RPMI8226 (cell line): Measurements from ENCODE around the gene SURF2.
"Not testable (repeated sequence)": the region's sequence is repeated elsewhere in the genome, so short reads cannot be mapped to it uniquely, and the experiment has no call there.

Experiments used
- DNase-seq: peaks from one replicate; pipeline ENCODE4 v3.0.0-alpha.2; 2015

SURF2 gene

DNA sequence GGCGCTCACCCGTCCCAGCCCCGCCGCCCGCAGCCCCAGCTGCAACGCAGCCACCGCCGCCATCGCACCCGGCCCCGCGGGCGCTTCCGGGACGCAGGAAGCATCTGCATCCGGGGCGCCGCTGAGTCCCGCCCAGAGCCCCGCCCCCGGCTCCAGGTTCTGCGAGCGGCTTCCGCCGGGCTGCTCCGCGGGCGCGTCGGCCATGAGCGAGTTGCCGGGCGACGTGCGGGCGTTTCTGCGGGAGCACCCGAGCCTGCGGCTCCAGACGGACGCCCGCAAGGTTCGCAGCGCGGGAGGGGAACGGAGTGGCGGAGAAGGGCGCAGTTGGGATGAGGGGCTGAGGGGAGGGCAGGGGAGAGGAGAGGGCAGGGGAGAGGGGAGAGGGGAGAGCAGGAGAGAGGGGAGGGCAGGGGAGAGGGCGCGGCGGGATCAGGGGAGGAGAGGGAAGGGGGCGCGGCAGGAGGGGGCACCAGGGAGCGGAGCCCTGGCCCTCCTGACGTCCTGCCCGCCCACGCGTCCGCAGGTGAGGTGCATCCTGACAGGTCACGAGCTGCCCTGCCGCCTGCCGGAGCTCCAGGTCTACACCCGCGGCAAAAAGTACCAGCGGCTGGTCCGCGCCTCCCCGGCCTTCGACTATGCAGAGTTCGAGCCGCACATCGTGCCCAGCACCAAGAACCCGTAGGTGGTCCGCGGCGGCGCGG lies at the start of gene SURF2, which contains the start of gene SURF1:
SURF2 (plus strand) TSS at position 160 of the 701 bp plus-strand sequence; CDS start at position 203, 43 bp downstream.
SURF1 (minus strand) TSS at position 97 of the 701 bp plus-strand sequence; CDS start at position 63, 34 bp downstream.
- peak; percentile 95 for DNase-seq

DNA sequence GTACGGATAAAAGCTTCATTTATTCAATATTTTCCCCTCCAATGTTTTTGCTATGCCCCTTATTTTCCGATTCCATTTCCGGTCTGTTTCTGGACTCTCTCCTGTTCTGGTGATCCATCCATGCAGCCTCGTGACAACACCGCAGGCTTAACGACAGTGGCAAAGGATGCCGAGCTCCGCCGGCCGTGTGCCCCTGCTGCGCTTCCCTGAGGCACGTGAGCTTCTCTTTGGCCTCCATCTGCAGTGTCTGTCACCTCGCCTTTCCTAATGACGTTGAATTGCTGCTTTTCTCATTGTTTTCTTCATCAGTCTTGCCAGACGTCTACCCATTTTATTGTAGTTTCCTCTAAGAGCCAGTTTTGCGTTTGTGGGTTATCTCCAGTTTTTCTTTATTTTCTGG lies 49.0 kb upstream of the SURF2 start:
- DNase-seq = no peak

DNA sequence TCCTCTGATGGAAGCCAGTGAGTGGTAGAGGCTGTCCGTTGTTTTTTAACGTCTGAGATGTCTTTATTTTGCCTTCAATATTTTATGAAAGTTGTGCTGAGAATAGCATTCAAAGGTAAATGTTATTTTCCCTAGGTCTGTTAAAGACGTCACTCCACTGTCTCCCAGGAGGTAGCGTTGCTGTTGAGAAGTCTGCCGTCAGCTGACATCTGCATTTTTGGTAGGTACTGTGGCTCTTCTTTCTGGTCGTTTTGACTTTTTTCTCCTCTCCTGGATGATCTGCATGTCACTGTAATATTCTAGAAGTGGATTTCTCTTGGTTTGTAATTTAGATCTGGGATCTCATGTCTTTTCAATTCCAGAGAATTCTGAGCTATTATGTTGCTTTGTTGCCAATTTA lies 46.7 kb upstream of the SURF2 start:
- DNase-seq = no peak

DNA sequence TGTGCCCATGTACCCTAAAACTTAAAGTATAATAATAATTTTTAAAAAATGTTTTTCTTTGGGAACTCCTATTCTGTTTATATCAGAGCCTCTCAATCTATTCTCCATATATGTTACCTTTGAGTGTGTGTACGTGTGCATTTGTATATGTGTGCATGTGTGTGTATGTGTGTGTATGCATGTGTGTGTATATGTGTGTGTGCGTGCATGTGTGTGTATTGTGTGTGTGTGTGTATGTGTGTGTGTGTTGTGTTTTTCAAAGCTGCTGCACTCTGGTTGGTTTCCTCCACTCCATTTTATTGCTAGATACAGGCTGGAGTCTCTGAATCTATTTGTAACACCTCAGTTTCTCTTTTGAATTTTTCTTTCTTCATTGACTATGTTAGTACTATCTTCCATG lies 40.4 kb upstream of the SURF2 start:
- DNase-seq = no peak

DNA sequence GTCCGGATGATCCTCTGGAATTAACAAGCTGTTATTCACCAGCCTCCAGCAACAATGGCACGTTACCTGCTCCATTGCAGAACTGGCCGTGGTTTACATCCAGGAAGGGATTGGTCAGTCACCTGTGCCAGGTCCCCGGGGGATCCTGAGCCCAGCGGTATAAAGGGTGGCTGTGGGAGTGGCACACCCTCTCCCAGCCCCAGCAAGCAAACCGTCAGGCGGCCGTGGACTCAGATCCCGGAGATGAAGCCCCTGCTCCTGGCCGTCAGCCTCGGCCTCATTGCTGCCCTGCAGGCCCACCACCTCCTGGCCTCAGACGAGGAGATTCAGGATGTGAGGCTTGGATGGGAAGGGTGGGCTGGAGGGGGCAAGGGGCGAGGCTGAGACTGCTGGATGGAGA lies 38.8 kb upstream of the SURF2 start:
- not testable (repeated sequence) for DNase-seq

DNA sequence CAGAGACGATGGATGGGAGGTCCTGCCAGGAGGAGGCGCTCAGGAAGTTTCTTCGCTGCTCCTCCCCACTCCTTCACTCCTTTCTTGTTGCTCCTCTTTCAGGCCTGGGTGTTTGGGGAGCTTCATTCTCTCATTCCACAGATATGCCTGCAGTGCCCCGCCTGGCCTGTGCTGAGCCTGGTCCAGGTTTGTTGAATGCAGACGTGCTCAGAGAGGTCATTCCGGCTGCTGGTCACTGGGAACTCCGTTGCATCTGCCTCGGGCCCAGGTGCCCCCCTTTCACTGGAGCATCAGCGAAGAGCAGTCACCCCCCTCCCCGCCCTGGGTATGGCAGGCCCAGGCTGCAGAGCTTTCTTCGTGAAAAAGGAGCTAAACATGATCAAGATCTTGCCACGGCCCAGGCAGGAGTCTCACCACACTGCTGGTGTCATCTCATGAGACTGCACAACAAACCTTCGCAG lies 35.9 kb upstream of the SURF2 start:
- peak; percentile 18 for DNase-seq

DNA sequence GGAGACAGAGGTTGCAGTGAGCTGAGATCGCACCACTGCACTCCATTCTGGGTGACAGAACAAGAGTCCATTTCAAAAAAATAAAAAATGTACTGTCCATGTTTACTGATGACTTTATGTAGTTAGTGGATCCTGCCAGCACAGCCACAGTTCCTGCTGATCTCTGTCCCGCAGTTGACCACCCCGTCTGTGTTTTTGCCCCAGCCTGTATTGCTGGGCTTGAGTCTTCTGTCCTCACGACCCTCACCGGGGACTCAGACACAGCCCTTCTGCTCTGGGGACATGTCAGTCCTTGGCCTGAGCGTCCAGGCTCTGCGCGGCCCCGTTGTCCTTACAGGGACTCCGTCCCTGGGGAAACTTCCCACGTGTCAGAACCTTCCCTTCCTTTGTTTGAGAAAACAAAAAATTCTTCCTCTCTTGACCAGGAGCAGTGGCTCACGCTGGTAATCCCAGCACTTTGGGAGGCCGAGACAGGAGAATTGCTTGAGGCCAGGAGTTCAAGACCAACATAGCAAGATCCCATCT lies 34.9 kb upstream of the SURF2 start:
- no peak for DNase-seq

DNA sequence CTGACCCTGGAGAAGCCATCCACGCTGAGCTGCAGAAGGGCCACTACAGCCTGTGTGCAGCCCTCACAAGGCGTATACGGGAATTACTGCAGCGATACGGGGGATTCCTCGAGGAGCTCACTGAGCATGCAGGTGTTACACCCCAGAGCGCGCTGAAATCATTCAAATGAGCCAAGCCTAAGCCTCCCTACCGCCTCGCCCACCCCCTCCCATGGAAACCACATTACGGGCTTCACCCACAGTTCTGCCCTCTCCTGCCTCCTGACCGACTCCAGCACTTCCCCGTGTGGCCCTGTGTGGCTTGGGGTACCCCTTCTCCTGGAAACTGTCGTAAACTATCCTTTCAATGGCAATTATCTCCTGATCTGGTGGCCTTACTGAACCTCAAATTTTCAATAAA lies 33.6 kb upstream of the SURF2 start:
- no peak for DNase-seq

DNA sequence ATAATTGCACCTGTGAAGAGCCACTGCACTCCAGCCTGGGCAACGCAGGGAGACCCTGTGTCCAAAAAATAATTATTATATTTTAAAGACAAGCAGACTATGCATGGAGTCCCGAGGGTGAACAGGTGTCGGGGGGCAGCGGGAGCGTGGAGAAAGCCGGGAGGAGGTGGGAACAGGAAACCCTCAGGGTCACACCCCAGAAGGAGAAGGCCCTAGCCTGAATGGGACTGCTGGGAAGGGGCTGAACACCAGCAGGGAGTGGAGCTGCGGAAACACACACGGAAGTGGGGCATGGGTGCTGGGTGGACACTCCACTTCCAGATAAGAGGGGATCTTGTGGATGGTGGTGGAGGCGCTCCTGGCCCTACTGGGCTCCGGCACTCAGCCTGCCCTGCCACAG lies 33.1 kb upstream of the SURF2 start:
- DNase-seq = no peak

DNA sequence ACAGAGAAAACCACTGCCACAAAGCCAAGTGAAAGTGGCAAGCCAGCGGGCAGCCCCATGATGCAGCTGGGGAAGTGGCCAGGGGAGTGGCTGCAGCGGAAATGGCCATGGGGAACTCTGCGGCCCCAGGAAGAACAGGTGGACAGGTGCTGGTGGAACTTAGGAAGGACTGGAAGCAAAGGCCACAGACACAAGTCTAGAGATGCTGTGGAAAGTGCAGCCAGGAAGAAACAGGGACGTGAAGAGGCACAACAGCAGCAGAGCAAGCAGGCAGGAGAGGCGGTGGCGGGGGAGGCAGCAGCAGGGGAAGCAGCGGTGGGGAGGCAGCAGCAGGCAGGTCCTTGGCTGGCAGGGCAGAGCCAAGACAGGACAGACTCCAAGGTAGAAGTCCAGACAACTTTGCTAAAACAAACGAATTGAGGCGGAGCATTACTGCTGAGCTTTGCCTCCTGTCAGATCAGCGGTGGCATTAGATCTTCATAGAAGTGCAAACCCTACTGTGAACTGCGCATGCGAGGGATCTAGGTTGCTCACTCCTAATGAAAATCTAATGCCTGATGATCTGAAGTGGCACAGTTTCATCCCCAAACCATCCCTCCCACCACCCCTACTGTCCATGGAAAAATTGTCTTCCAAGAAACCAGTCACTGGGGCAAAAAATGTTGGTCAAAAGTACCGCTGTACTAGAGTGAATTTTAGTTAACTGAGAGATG lies 32.2 kb upstream of the SURF2 start:
- DNase-seq = peak; percentile 22

DNA sequence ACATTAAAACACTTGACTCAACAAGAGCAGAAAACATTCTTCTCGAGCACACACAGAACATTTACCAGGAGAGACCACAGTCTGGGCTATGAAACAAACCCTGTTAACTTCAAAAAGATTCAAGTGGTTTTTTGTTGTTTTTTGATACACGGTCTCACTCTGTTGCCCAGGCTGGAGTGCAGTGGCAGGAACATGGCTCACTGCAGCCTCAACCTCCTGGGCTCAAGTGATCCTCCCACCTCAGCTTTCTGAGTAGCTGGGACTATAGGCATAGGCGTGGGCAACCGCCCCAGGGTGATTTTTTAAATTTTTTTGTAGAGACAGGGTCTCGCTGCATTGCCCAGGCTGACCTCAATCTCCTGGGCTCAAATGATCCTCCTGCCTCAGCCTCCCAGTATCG lies 29.3 kb upstream of the SURF2 start:
- not testable (repeated sequence) for DNase-seq

DNA sequence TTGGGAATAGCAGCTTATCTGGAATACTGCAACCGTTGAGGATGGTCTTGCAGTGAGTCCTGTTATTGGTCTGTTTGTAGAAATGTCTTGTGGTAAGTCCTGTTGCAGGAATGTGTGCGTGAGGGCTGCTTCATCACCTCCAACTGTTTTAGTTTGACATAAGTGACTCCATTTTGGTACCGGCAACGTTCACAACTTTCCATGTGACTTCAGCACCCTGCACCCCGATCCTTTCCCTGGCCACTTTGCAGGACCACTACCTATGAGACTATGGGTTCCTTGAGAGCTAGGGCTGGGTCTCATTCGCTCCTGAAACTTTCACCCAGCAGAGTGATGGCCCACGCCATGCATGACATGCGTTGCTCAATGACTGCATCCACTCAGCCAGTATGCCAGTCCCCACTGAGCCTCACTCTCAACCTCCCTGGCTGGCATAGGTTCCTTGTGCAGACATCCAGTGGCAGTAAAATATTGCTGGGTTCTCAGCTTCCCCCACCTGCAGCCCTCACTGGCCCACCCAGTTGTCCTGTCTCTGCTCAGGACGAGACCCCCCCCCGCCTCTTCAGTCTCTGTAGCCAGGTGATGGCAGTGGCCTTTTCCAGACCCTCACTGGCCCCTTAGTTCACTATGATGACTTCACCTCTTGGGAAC lies 28.4 kb upstream of the SURF2 start:
- no peak for DNase-seq

DNA sequence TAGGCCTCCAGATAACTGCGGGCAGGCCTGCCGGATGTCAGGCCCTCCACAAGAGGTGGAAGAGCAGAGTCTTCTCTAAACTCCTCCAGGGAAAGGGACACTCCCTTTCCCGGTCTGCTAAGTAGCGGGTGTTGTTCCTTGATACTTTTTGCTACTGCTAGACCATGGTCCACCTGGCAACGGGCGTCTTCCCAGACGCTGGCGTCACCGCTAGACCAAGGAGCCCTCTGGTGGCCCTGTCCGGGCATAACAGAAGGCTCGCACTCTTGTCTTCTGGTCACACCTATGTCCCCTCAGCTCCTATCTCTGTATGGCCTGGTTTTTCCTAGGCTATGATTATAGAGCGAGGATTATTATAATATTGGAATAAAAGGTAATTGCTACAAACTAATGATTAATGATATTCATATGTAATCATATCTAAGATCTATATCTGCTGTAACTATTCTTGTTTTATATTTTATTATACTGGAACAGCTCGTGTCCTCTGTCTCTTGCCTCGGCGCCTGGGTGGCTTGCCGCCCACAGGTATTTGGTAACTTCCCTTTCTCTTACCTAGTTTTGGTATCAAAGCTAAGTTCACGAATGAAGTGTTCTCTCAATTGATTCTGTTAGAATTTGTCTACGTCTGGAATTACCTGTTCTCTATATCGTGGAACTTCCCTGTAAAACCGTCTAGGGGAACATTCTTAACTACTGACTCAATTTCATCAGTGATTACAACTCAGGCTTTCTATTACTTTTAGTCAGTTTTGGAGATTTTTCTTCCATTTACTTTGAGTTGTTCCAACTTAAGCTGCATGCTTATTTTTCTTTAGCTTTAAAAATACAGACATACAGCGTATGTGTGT lies 26.8 kb upstream of the SURF2 start:
- DNase-seq = peak; percentile 24

DNA sequence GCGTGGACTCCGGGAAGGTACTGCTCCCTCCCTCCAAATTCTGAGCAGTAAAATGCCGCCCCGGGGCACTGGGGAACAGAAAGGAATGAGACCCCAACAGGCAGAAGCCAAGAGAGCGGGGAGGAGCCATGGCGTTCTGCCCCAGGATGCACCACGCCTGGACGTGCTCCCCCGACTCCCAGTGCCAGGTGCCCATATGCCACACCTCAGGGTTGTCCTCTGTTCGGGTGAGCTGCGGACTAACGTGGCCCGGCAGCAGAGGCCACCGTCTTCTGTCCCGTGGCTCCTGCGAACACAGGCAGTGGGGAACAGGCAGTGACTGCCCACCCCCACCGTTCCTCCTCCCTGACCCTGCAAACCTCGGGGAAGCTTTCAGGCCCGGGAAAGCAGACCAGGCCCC lies 25.1 kb upstream of the SURF2 start:
- no peak for DNase-seq

DNA sequence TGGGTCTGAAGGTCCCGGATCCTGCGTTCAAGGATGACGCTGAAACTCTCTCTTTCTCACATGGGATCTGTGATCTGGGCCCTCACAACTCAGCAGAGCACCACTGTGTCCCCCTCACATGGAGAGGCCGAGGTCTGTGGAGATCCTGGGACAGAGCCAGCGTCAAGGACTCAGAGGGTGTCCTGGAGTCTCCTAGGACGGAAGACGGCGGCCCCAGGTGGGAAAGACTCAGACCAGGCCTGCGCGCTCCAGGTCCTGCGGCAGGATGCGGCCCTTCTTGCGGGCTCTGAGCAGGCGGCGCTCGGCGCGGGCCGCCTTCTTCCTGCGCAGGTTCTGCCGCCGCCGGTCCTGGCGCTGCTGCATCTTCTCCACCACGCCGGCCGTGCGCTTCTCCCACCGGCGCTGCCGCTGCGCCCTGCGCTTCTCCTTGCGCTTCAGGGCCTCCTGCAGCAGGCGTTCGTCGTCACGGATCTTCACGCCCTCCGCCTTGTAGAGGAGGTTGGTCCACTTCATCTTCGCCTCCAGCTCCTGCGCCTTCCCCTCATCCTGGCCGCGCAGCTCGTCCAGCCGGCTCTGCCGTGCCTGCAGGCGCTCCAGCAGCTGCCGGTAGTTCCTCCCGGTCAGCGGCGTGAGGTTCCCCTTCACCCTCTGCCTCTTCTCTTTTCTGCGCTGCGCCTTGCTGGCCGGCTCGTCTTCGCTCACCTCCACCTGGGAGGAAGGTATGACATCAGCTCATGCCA lies 24.5 kb upstream of the SURF2 start:
- no peak for DNase-seq

DNA sequence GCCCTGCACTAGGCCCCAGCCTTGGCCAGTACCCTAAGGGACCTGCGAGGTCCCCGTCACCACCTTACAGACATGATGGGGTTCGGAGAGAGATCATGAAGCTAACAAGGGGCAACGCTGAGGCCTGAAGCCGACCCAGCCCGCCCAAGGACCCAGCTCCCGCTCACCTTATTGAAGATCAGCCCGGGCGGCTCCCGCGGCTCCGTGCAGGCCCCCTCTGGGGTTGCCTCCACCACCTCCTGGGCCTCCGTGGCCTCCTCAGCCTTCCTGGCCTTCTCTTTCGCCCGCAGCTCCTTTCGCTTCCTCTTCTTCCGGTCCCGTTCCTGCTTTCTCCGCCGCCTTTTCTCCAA lies 24.0 kb upstream of the SURF2 start:
- DNase-seq = no peak

DNA sequence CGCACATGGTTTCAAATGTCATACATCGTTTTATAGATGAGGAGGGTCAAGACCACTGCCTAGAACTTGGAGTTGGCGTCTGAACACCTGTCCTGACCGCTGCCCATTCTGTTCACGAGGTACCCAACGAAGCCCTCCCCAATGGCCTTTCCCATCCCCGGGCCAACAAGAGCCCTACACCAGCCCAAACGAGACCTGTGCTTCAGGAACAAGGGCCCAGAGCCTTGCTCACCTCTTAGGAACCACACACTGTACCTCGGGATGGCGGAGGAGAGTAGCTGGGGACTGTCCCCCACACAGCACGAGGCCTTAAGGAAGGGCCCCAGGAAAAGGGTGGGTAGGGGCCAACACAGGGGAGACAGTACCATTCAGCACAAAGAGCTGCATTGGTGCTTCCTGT lies 23.3 kb upstream of the SURF2 start:
- DNase-seq = no peak

DNA sequence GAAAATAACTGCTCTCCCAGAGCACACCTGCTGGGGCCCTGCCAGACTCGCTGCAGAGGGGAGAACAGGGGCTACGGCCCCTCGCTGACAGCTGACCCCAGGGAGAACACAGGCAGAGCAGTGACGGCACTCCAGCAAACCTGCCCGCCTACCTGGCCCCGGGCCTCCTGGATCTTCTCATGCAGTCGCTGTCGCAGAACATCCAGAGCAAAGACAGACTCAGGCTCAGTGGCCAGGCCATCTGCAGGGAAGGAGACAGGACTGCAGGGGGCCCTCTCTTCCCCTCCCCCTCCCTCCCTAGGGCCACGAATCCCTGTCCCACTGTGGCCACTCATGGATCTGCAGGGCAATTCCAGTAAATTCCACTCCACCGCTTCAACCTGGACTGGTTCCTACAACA lies 22.8 kb upstream of the SURF2 start:
- DNase-seq = no peak

DNA sequence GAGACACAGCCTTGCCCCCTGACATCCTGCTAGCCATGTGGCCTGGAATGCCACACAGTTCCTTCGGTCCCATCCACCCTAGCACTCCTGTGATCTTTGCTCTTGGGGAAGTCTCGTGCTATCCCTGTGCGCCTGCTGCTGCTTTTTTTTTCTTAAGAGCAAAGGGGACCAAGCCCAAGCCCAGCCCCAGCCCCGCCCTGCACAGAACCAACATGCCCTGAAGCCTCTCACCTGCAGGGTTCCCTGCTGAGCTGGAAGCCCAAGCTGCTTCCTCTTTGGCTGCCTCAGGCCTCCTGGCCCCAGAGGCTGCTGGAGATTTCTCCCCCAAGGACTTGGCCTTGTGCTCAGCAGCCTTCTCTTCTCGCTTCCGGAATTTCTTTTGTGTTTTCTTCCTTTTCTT lies 22.2 kb upstream of the SURF2 start:
- no peak for DNase-seq

DNA sequence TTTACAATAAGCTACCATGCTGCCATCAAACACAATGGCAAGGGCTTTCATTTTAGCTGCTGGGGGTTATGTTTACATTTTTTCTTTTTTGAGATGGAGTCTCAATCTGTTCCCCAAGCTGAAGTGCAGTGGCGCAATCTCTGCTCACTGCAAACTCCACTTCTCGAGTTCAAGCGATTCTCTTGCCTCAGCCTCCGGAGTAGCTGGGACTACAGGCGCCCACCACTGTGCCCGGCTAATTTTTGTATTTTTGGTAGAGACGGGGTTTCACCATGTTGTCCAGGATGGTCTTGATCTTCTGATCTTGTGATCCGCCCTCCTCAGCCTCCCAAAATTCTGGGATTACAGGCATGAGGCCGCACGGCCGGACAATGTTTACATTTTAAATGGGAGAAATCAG lies 21.5 kb upstream of the SURF2 start:
- not testable (repeated sequence) for DNase-seq

DNA sequence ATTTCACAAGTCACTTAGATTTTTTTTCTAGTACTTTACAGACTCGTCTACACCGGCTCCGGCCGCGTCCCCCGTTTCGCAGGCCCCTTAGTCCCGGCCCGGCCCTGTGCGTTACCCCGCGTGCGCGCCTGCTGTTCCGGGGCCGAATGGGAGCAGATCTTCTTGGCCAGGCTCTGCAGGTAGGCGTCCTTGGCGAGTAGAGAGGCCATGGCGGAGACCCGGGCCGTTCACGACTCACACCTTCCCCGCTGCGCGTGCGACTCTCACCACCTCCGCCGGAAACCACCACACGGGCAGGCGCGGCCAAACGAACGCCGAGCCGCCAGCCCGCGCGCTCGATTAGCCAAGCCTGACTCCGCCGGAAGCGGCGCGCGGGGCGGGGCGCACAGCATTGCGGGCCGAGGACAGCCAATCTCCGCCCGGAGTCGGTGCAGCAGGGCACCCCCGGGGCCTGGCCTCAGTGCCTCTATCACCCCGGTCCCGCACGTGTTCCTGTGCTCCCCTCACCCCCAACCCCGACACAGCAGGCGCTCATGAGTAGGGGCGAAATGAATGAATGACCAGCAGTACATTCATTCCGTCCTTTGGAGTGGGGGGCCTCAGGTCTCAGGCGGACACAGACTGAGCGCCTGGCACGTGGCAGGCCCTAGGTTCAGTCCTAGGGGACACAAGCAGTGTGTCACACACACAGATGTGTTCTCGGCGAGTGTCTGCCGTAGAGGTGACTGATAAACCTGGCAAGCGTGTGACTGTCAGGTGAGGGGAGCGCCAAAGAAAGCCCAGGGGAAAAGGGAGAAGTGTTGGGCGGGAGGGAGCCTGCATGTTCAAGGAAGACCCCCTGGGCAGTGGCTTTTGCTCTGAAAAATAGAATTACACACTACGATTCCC lies 20.2 kb upstream of the SURF2 start, which contains the start of gene SURF6:
SURF6 (minus strand) TSS at position 265 of the 888 bp plus-strand sequence; CDS start at position 209, 56 bp downstream.
- DNase-seq = peak; percentile 98
